Measurements from ENCODE around the gene DPPA4.

DNA sequence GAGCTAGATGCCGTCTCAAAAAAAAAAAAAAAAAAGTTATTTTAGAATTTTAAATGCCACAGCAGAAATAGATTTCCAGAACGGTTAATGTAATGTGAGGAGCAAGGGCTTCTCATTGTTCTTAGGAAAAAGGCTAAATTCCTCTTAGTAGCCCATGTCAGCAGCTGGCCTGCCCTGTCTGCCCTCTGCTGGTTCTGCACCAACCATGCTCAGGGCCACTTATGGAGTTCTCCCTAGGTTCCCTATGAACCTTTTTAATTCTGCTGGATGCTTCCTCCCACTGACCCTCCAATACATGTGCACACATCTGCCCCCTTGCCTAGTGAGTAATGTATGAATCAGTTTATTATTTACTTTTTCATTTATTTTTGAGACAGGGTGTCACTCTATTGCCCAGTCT is 32.2 kb upstream of the DPPA4 start:
- no peak for TF ChIP-seq POLR2A (IDR thresholded peaks at IDR 0.05; ENCODE audit: low read length)
- no peak for TF ChIP-seq GATA1 (IDR thresholded peaks at IDR 0.05; ENCODE audit: low read depth, low read length)

Measured in erythroblast (primary cell).